Thoracic aorta (tissue), 2 donors: Measurements from ENCODE around the gene PARD3B. TPM values are rescaled to one million over a fixed set of nuclear protein-coding genes. Genes with fewer than 3 reads are reported as not detected.

ENCODE experiments used
- ATAC-seq: fragments of 150-250 bp; one replicate; pipeline ENCODE4 v1.8.0; 2017; ENCODE audit warnings: low read depth; ENCODE audit not compliant: insufficient number of reproducible peaks, low FRiP score
- DNase-seq: peaks from one replicate; pipeline ENCODE4 v3.0.0-alpha.2; 2020; ENCODE audit warnings: low spot score
- H3K27ac ChIP-seq, 2 donors: fragments of 200-600 bp; sonication (generic); 1 replicate in 1 of 2; 2 replicates in 1 of 2; pipeline ENCODE4 v1.5.1; 2016; ENCODE audit warnings: mild to moderate bottlenecking in 2 of 2, moderate library complexity in 2 of 2
- H3K27me3 ChIP-seq: fragments of 200-600 bp; sonication (generic); replicated peaks from 2 replicates; pipeline ENCODE4 v1.6.0; 2016; ENCODE audit warnings: mild to moderate bottlenecking; ENCODE audit not compliant: insufficient read depth
- H3K36me3 ChIP-seq: fragments of 200-600 bp; sonication (generic); one replicate; pipeline ENCODE4 v1.5.1; 2016
- H3K4me1 ChIP-seq, 2 donors: fragments of 200-600 bp; sonication (generic); 1 replicate in 1 of 2; 2 replicates in 1 of 2; pipeline versions ENCODE4 v1.5.1 to v1.6.0; 2016; ENCODE audit warnings: low read depth in 2 of 2, mild to moderate bottlenecking in 1 of 2; ENCODE audit not compliant: control insufficient read depth in 1 of 2
- H3K4me3 ChIP-seq: fragments of 200-600 bp; sonication (generic); 2 replicates; pipeline ENCODE4 v1.5.1; 2016; ENCODE audit warnings: mild to moderate bottlenecking
- H3K9me3 ChIP-seq: fragments of 200-600 bp; sonication (generic); 2 replicates; pipeline ENCODE4 v1.5.1; 2016
- total RNA-seq, 2 donors: library from RNA; depleted of rRNA; stranded (reverse); fragments of >200 nt; gene quantifications; one replicate each; pipeline versions ENCODE4 v1.1.0 to v1.2.3, GENCODE V29; 2016
- TF ChIP-seq, protein P1 (sequence below): fragments of 200-600 bp; sonication (generic); IDR thresholded peaks from one replicate; pipeline ENCODE4 v1.5.1; 2019; ENCODE audit warnings: antibody characterized with exemption

The PARD3B gene
- total RNA-seq, 2 donors from 2014 or later = 25.7 to 34.5 TPM

DNA sequence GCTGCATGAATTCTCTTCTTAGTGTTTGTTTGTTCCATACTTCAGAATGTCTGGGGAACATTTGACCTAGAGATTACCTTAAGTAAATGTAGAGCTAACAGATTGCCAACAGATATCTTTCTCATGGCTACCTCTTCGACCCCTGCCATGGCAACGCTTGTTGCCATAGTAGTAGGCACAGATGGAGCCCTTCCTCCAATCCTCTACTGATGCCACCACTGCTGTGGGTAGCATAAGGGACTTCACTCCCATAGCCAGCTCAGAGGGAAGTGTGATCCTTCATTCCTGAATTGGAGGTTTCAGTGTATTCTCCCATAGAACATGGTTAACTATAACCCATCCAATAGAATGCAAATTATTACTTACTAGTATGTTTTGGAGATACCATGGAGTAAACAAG lies 593.5 kb downstream of the PARD3B start:
- Histone ChIP-seq H3K9me3 (no peaks in the 10 kb centered on the region), H3K36me3 (no peaks in the 10 kb centered on the region), H3K4me3 (no peak overlapping the region), H3K4me1 (peaks cover 0 to 13% of the 10 kb centered on the region in 2 donors), H3K27ac (no peak overlapping the region), H3K27me3 (no peaks in the 10 kb centered on the region)
- DNase-seq (no peak), ATAC-seq (no peak)
- TF ChIP-seq, protein P1, sequence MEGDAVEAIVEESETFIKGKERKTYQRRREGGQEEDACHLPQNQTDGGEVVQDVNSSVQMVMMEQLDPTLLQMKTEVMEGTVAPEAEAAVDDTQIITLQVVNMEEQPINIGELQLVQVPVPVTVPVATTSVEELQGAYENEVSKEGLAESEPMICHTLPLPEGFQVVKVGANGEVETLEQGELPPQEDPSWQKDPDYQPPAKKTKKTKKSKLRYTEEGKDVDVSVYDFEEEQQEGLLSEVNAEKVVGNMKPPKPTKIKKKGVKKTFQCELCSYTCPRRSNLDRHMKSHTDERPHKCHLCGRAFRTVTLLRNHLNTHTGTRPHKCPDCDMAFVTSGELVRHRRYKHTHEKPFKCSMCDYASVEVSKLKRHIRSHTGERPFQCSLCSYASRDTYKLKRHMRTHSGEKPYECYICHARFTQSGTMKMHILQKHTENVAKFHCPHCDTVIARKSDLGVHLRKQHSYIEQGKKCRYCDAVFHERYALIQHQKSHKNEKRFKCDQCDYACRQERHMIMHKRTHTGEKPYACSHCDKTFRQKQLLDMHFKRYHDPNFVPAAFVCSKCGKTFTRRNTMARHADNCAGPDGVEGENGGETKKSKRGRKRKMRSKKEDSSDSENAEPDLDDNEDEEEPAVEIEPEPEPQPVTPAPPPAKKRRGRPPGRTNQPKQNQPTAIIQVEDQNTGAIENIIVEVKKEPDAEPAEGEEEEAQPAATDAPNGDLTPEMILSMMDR = no peak

DNA sequence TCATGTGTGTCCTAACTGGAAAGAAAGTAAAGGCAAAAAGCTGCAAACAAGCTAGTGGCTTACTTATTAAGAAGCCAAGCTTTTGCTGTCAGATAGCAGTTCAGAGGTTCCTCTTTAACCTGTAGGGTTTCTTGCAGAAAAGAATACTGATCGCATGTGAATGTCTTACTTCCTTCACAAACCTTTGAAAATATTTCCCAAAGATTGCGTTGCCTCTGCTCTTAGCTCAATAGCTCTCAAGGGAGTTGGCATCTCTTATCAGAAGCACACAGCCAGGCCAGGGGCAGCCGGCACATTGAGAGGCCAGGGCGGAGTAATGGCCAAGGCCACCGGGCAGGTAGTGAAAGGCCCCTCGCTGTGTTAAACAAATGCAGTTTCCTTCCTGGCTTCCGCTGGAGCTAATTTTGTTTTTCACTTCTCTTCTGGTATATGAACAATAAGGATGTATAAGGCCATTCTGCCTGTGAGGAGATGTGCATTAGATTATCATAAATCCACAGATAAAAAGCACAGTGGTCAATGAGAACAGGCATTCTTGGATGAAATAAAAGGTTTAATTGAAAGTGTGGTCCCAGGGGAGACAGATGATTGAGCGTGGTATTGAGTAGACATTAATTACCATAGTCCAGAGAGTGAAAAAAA lies 594.7 kb downstream of the PARD3B start:
- Histone ChIP-seq H3K27me3 (no peaks in the 10 kb centered on the region), H3K9me3 (no peaks in the 10 kb centered on the region), H3K4me1 (peaks cover 0 to 13% of the 10 kb centered on the region in 2 donors), H3K36me3 (no peaks in the 10 kb centered on the region), H3K4me3 (no peak overlapping the region), H3K27ac (no peak overlapping the region)
- TF ChIP-seq, protein P1 = no peak
- DNase-seq = no peak
- ATAC-seq = no peak

DNA sequence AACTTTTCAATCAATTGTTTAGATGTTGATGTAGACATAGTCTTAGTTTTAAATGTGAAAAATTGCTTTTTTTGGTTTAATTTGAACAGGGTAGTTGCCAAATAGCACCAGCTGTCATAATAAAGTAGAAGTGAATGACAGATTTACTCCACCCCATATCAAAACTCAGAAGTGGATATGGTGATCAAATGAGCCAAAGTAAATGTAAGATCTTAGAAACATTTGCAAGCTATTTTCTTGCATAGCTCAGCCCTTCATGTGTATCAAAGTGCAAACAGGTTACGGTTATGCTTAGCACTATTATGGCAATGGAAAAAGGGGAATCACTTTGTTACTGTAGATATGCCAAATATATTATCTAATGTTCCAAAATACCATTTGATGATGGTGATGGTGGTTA lies 596.1 kb downstream of the PARD3B start:
- no peaks in the 10 kb centered on the region for H3K27me3 ChIP-seq
- ATAC-seq = no peak
- H3K4me1 ChIP-seq = peaks cover 0 to 13% of the 10 kb centered on the region in 2 donors
- H3K9me3 ChIP-seq = no peaks in the 10 kb centered on the region
- H3K36me3 ChIP-seq = no peaks in the 10 kb centered on the region
- TF ChIP-seq, protein P1 = no peak
- no peak for DNase-seq
- H3K27ac ChIP-seq = no peak overlapping the region
- no peak overlapping the region for H3K4me3 ChIP-seq

DNA sequence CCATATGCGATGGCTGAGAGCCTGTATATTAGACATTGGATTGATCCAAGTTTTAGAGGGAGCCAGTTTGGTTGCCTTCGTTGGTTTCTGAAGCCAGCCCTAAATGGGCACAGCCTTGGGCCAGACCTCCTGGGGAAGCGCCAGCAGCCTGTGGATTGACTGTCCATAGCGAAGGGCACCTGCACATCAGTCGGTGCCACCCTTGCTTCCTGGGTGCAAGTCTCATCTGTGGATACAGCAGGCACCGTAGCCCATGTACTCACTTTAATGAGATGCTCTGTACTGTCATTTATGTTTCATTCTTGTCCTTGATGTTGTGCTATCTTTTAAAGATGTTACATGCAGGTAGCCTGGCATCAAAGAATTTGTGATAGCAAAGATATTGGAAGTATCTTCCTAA lies 600.6 kb downstream of the PARD3B start:
- H3K4me3 ChIP-seq = no peak overlapping the region
- no peak overlapping the region for H3K27ac ChIP-seq
- TF ChIP-seq, protein P1 = no peak
- no peaks in the 10 kb centered on the region for H3K9me3 ChIP-seq
- no peak for ATAC-seq
- peaks cover 0 to 8% of the 10 kb centered on the region in 2 donors for H3K4me1 ChIP-seq
- H3K27me3 ChIP-seq = no peaks in the 10 kb centered on the region
- no peak for DNase-seq
- no peaks in the 10 kb centered on the region for H3K36me3 ChIP-seq

DNA sequence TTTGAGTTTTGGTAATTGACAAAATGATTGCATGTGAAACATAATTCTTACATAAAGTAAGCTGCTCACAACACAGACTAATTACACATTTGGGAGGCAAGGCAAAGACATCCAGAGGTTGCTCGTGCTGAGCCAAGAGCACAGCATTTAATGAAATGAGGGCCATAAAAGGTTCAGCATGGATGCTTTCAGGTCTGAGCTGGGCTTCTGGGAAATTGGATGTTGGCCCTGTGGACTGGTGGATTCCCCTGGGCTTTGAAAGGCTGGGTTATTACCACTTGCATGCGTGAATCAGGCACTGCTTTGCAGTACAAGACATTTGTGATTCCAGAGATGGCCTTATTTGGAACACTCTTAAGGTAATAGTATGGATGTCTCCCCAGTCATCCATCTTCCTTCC lies 603.5 kb downstream of the PARD3B start:
- no peaks in the 10 kb centered on the region for H3K9me3 ChIP-seq
- TF ChIP-seq, protein P1 = no peak
- no peaks in the 10 kb centered on the region for H3K27me3 ChIP-seq
- no peaks in the 10 kb centered on the region for H3K36me3 ChIP-seq
- ATAC-seq = no peak
- no peak overlapping the region for H3K4me3 ChIP-seq
- no peak overlapping the region for H3K27ac ChIP-seq
- DNase-seq = no peak
- no peaks in the 10 kb centered on the region for H3K4me1 ChIP-seq
